ENCODE data around the gene ZP4.

Gene ZP4

DNA sequence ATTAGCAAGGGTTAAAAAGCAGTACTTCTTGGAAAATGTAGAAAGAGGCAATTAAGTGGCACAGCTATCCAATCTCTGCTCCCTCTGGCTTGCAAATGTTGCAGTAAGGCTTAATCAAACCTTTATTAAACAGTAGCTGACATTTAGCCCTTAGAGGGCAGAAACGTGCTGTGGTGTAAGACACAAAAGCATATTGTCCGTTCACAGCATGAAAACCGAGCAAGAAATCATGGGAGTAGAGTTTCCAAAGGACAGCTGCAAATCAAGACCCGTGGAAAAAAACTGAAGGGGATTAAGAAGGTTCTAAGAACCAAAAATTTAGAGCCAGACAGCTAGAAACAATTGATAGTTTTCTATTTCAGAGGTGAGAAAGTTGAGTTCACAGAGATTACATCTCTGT is 13.1 kb downstream of the ZP4 start:
- TF ChIP-seq POLR2AphosphoS5 (IDR thresholded peaks at IDR 0.05; ENCODE audit: low read depth, low read length) (no peak), TAF1 (IDR thresholded peaks at IDR 0.05; ENCODE audit: borderline replicate concordance, insufficient read depth, low read length) (no peak), FOXP2 (optimal IDR thresholded peaks at IDR 0.05; ENCODE audit: borderline replicate concordance, extremely low read depth, extremely low read length, insufficient read depth) (no peak), SIN3A (IDR thresholded peaks at IDR 0.05; ENCODE audit: borderline replicate concordance, insufficient read depth, low read length) (no peak)
- TF ChIP-seq, protein P1, sequence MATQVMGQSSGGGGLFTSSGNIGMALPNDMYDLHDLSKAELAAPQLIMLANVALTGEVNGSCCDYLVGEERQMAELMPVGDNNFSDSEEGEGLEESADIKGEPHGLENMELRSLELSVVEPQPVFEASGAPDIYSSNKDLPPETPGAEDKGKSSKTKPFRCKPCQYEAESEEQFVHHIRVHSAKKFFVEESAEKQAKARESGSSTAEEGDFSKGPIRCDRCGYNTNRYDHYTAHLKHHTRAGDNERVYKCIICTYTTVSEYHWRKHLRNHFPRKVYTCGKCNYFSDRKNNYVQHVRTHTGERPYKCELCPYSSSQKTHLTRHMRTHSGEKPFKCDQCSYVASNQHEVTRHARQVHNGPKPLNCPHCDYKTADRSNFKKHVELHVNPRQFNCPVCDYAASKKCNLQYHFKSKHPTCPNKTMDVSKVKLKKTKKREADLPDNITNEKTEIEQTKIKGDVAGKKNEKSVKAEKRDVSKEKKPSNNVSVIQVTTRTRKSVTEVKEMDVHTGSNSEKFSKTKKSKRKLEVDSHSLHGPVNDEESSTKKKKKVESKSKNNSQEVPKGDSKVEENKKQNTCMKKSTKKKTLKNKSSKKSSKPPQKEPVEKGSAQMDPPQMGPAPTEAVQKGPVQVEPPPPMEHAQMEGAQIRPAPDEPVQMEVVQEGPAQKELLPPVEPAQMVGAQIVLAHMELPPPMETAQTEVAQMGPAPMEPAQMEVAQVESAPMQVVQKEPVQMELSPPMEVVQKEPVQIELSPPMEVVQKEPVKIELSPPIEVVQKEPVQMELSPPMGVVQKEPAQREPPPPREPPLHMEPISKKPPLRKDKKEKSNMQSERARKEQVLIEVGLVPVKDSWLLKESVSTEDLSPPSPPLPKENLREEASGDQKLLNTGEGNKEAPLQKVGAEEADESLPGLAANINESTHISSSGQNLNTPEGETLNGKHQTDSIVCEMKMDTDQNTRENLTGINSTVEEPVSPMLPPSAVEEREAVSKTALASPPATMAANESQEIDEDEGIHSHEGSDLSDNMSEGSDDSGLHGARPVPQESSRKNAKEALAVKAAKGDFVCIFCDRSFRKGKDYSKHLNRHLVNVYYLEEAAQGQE (IDR thresholded peaks at IDR 0.05; ENCODE audit: insufficient read depth in 1 of 2, low read depth in 2 of 2, low read length in 2 of 2): no peak

DNA sequence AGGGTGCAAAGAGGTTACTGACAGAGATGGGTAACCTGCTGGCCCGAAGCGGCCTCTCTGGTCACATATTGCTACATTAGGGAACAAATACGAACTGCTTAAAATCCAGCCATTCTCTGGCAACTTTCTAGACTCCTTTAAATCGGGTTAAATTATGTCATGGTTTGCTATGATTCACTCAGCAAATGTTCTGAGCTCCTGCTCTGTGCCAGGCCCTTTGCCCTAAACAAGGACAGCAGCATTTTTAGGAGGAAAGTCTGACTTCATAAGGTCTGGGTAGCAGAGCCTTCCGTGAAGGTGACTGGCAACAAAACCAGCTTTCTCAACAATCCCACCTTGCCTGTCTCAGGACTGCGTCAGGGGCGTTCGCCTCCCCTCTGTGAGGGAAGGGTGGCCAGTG is 15.4 kb downstream of the ZP4 start:
- TF ChIP-seq POLR2AphosphoS5 (IDR thresholded peaks at IDR 0.05; ENCODE audit: low read depth, low read length) (no peak), TAF1 (IDR thresholded peaks at IDR 0.05; ENCODE audit: borderline replicate concordance, insufficient read depth, low read length) (no peak), SIN3A (IDR thresholded peaks at IDR 0.05; ENCODE audit: borderline replicate concordance, insufficient read depth, low read length) (no peak), FOXP2 (optimal IDR thresholded peaks at IDR 0.05; ENCODE audit: borderline replicate concordance, extremely low read depth, extremely low read length, insufficient read depth) (no peak)
- TF ChIP-seq, protein P1 (IDR thresholded peaks at IDR 0.05; ENCODE audit: insufficient read depth in 1 of 2, low read depth in 2 of 2, low read length in 2 of 2): no peak

DNA sequence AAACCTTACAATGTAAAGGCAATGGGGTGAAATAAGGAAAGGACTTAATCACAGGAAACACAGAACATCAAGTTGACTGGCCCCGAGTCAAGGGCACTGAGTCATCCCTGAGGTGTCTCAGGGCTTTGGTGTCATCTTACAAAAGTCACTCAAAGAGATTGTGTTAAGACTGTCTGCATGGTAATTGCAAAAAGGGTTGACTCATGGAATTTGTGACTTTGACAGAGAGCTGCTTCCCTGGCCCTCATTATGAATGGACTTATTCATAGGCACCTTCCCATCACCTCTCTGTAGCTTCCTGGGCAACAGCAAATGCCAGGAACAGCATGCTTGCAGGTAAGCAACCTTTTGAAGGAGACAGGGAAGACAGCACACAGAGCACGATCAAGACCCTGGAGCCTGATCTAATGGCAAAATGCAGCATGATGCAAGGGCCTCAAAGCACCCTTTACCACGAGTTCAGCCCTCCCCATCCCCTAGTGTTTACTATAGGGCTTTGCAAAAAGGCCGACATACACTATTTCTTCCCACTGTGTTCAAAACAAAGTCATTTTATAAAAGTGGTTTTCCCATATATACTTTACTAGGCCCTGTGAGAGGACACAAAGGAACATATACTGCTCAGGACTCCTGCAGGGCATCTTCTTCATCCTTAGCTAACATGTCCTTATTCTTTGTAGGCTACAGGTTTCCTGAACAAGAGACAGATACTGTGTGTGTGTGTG is 17.1 kb downstream of the ZP4 start:
- TF ChIP-seq SIN3A (IDR thresholded peaks at IDR 0.05; ENCODE audit: borderline replicate concordance, insufficient read depth, low read length): 0 out of 2 replicates have a peak, but pooled peaks have one; percentile 29
- no peak for TF ChIP-seq POLR2AphosphoS5 (IDR thresholded peaks at IDR 0.05; ENCODE audit: low read depth, low read length)
- no peak for TF ChIP-seq FOXP2 (optimal IDR thresholded peaks at IDR 0.05; ENCODE audit: borderline replicate concordance, extremely low read depth, extremely low read length, insufficient read depth)
- TF ChIP-seq TAF1 (IDR thresholded peaks at IDR 0.05; ENCODE audit: borderline replicate concordance, insufficient read depth, low read length): 0 out of 2 replicates have a peak, but pooled peaks have one; percentile 1
- TF ChIP-seq, protein P1 (IDR thresholded peaks at IDR 0.05; ENCODE audit: insufficient read depth in 1 of 2, low read depth in 2 of 2, low read length in 2 of 2): no peak

DNA sequence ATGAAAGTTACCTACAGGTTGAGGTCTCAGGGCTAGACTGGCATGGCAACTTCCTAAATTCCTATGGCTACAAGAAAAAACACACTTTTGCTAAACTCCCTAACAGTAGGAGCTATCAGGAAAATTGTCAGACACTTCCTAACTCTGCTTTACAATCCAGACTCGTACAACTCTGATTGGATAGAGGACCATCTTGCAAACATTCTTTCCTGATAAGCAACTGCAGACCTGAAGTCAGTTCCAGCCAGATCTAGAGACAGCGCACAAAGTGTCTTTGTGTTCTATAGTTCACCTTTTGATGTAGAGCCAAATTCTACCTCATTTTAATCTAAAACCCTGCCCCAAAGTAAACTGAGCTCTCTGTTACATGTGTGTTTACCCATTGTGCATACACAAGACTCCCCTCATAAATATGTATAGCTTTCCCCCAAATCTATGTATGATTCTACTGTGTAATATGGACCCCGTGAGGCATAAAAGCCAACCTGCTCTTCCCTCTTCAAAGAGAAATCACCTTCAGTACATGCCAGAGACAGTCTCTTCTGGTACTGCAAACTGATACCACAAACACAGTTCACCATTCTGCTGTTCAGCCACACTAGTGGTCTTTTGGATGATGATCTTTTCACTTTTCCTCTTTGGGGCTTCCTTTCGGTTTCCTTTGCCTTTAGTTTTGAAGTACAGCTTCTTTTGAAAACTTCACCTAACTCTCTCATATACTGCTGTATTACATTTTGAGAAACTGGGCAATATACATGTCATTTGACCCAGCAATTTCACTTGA is 21.7 kb downstream of the ZP4 start:
- TF ChIP-seq POLR2AphosphoS5 (IDR thresholded peaks at IDR 0.05; ENCODE audit: low read depth, low read length): no peak
- no peak for TF ChIP-seq FOXP2 (optimal IDR thresholded peaks at IDR 0.05; ENCODE audit: borderline replicate concordance, extremely low read depth, extremely low read length, insufficient read depth)
- TF ChIP-seq, protein P1 (IDR thresholded peaks at IDR 0.05; ENCODE audit: insufficient read depth in 1 of 2, low read depth in 2 of 2, low read length in 2 of 2): no peak
- TF ChIP-seq SIN3A (IDR thresholded peaks at IDR 0.05; ENCODE audit: borderline replicate concordance, insufficient read depth, low read length): no peak

Measured in PFSK-1 (cell line).